SK-N-SH treated with all-trans-retinoic acid at 6 μM for 48 hours (cell line): ENCODE data around the gene BUB1B.

Experiments
- CREB5 ChIP-seq: fragments of 250-450 bp; sonication (Bioruptor Pico); IDR thresholded peaks from 2 replicates; pipeline ENCODE4 v1.5.1; 2020; ENCODE audit warnings: low read depth, mild to moderate bottlenecking, moderate library complexity
- OSR1 ChIP-seq: fragments of 250-450 bp; sonication (Bioruptor Pico); IDR thresholded peaks from 2 replicates; pipeline ENCODE4 v1.8.0; 2022; ENCODE audit warnings: moderate library complexity, mild to moderate bottlenecking, inconsistent platforms
- PATZ1 ChIP-seq: fragments of 250-450 bp; sonication (Bioruptor Pico); IDR thresholded peaks from 2 replicates; pipeline ENCODE4 v1.8.0; 2020; ENCODE audit warnings: mild to moderate bottlenecking, moderate library complexity, borderline replicate concordance
- POU6F1 ChIP-seq: fragments of 250-450 bp; sonication (Bioruptor Pico); IDR thresholded peaks from 2 replicates; pipeline ENCODE4 v1.8.0; 2021; ENCODE audit warnings: low read depth, mild to moderate bottlenecking, moderate library complexity, borderline replicate concordance
- SNAI2 ChIP-seq: fragments of 250-450 bp; sonication (Bioruptor Pico); IDR thresholded peaks from 2 replicates; pipeline ENCODE4 v1.5.0; 2020; ENCODE audit warnings: mild to moderate bottlenecking, moderate library complexity
- TCF4 ChIP-seq: fragments of 250-450 bp; sonication (Bioruptor Pico); IDR thresholded peaks from 2 replicates; pipeline ENCODE4 v1.8.0; 2021; ENCODE audit warnings: mild to moderate bottlenecking, moderate library complexity, borderline replicate concordance
- TOX ChIP-seq: fragments of 250-450 bp; sonication (Bioruptor Pico); IDR thresholded peaks from 2 replicates; pipeline ENCODE4 v1.8.0; 2021; ENCODE audit warnings: mild to moderate bottlenecking, moderate library complexity, borderline replicate concordance
- TSHZ2 ChIP-seq: fragments of 250-450 bp; sonication (Bioruptor Pico); IDR thresholded peaks from 2 replicates; pipeline ENCODE4 v1.5.0; 2020; ENCODE audit warnings: mild to moderate bottlenecking, moderate library complexity
- ZFP3 ChIP-seq: fragments of 250-450 bp; sonication (Bioruptor Pico); IDR thresholded peaks from 2 replicates; pipeline ENCODE4 v1.5.0; 2020; ENCODE audit warnings: mild to moderate bottlenecking, moderate library complexity
- ZNF70 ChIP-seq: fragments of 450-650 bp; formaldehyde crosslinking; IDR thresholded peaks from 2 replicates; pipeline ENCODE4 v1.5.0; 2020; ENCODE audit warnings: mild to moderate bottlenecking, moderate library complexity
- ZNF8 ChIP-seq: fragments of 450-650 bp; formaldehyde crosslinking; IDR thresholded peaks from 2 replicates; pipeline ENCODE4 v1.5.0; 2020; ENCODE audit warnings: mild to moderate bottlenecking, moderate library complexity

- TF ChIP-seq POU6F1 (CRISPR knock-in tag) = no peak
- no peak for TF ChIP-seq OSR1 (CRISPR knock-in tag)
- TF ChIP-seq ZNF70 (CRISPR knock-in tag) = no peak
- no peak for TF ChIP-seq CREB5 (CRISPR knock-in tag)
- no peak for TF ChIP-seq PATZ1 (CRISPR knock-in tag)
- TF ChIP-seq TSHZ2 (CRISPR knock-in tag) = no peak
- TF ChIP-seq ZNF8 (CRISPR knock-in tag) = no peak
- TF ChIP-seq SNAI2 (CRISPR knock-in tag) = no peak
- no peak for TF ChIP-seq ZFP3
- TF ChIP-seq TOX = no peak
- TF ChIP-seq TCF4 (CRISPR knock-in tag) = no peak
Measured at GRCh38 chr15:40245666-40246450, 85.0 kb downstream of the BUB1B start.
